ENCODE data around the gene PLEKHG4B.
"Not testable (repeated sequence)": the region's sequence is repeated elsewhere in the genome, so short reads cannot be mapped to it uniquely, and the experiment has no call there.

Gene PLEKHG4B

GRCh38 chr5:196350-196749, 104.4 kb downstream of the PLEKHG4B start:
- no peak for FAIRE-seq
- no peak for DNase-seq (ENCODE audit: insufficient read length, low spot score)

GRCh38 chr5:197031-197430, 105.1 kb downstream of the PLEKHG4B start:
- not testable (repeated sequence) for FAIRE-seq; DNase-seq (ENCODE audit: insufficient read length, low spot score)

GRCh38 chr5:197892-198489, 106.0 kb downstream of the PLEKHG4B start:
- FAIRE-seq (no peak), DNase-seq (ENCODE audit: insufficient read length, low spot score) (no peak)

GRCh38 chr5:198516-199196, 106.7 kb downstream of the PLEKHG4B start:
- DNase-seq (ENCODE audit: insufficient read length, low spot score) = no peak
- no peak for FAIRE-seq

- no peak for FAIRE-seq
Observed at GRCh38 chr5:199197-199949, 107.4 kb downstream of the PLEKHG4B start.

GRCh38 chr5:199950-200645, 108.1 kb downstream of the PLEKHG4B start:
- FAIRE-seq = no peak
- DNase-seq (ENCODE audit: insufficient read length, low spot score) = no peak

More at GRCh38 chr5:199197-199949, 107.4 kb downstream of the PLEKHG4B start:
- DNase-seq (ENCODE audit: insufficient read length, low spot score) = no peak

GRCh38 chr5:200985-201384, 109.0 kb downstream of the PLEKHG4B start:
- FAIRE-seq = no peak
- no peak for DNase-seq (ENCODE audit: insufficient read length, low spot score)

GRCh38 chr5:201672-202071, 109.7 kb downstream of the PLEKHG4B start:
- FAIRE-seq (no peak), DNase-seq (ENCODE audit: insufficient read length, low spot score) (no peak)

GRCh38 chr5:203246-203930, 111.4 kb downstream of the PLEKHG4B start:
- FAIRE-seq = no peak
- no peak for DNase-seq (ENCODE audit: insufficient read length, low spot score)

- FAIRE-seq = no peak
Observed at GRCh38 chr5:204001-204400, 112.0 kb downstream of the PLEKHG4B start.

GRCh38 chr5:204462-204861, 112.5 kb downstream of the PLEKHG4B start:
- FAIRE-seq (no peak), DNase-seq (ENCODE audit: insufficient read length, low spot score) (no peak)

More at GRCh38 chr5:204001-204400, 112.0 kb downstream of the PLEKHG4B start:
- DNase-seq (ENCODE audit: insufficient read length, low spot score) = no peak

GRCh38 chr5:204966-205670, 113.2 kb downstream of the PLEKHG4B start:
- no peak for DNase-seq (ENCODE audit: insufficient read length, low spot score)
- no peak for FAIRE-seq

- FAIRE-seq (no peak), DNase-seq (ENCODE audit: insufficient read length, low spot score) (no peak)
Observed at GRCh38 chr5:206406-206805, 114.4 kb downstream of the PLEKHG4B start.

- DNase-seq (ENCODE audit: insufficient read length, low spot score) (no peak), FAIRE-seq (no peak)
Observed at GRCh38 chr5:206927-207536, 115.1 kb downstream of the PLEKHG4B start.

GRCh38 chr5:207599-207998, 115.6 kb downstream of the PLEKHG4B start:
- FAIRE-seq (no peak), DNase-seq (ENCODE audit: insufficient read length, low spot score) (no peak)

- no peak for FAIRE-seq
- DNase-seq (ENCODE audit: insufficient read length, low spot score) = no peak
Observed at GRCh38 chr5:208449-209114, 116.6 kb downstream of the PLEKHG4B start.

- DNase-seq (ENCODE audit: insufficient read length, low spot score) (no peak), FAIRE-seq (no peak)
Observed at GRCh38 chr5:213803-214395, 121.9 kb downstream of the PLEKHG4B start.

GRCh38 chr5:215256-215655, 123.3 kb downstream of the PLEKHG4B start:
- DNase-seq (ENCODE audit: insufficient read length, low spot score); FAIRE-seq: not testable (repeated sequence)

- not testable (repeated sequence) for FAIRE-seq; DNase-seq (ENCODE audit: insufficient read length, low spot score)
Observed at GRCh38 chr5:216076-216475, 124.1 kb downstream of the PLEKHG4B start.

Measured in GM19239 (cell line).